Liver (tissue), 9 donors: Measurements from ENCODE around the gene TRPM2. TPM values are rescaled to one million over a fixed set of nuclear protein-coding genes. Genes with fewer than 3 reads are reported as not detected.
A peak's percentile ranks its signal among the peaks of the same experiment; 100 is the strongest.

Experiments used
- DNase-seq: peaks from one replicate; pipeline ENCODE4 v3.0.0-alpha.2; 2017; ENCODE audit warnings: low spot score
- H3K27ac ChIP-seq, 2 donors: one replicate each; pipeline ENCODE4 v1.7.0; 2013; ENCODE audit warnings: inconsistent platforms in 2 of 2, low read length in 2 of 2, control low read depth in 1 of 2, low read depth in 1 of 2, mild to moderate bottlenecking in 1 of 2
- H3K27me3 ChIP-seq, 4 donors: one replicate each; pipeline versions ENCODE4 v1.6.1 to v1.7.0; 2013; ENCODE audit warnings: low read length in 3 of 4, inconsistent platforms in 1 of 4, mild to moderate bottlenecking in 1 of 4, moderate library complexity in 1 of 4; ENCODE audit not compliant: control insufficient read depth in 4 of 4, insufficient read depth in 4 of 4
- H3K36me3 ChIP-seq, 4 donors: one replicate each; pipeline versions ENCODE4 v1.6.1 to v1.7.0; 2013; ENCODE audit warnings: low read length in 3 of 4, mild to moderate bottlenecking in 3 of 4, low read depth in 1 of 4, moderate library complexity in 1 of 4; ENCODE audit not compliant: control insufficient read depth in 4 of 4, insufficient read depth in 3 of 4
- H3K4me1 ChIP-seq, 4 donors: one replicate each; pipeline versions ENCODE4 v1.6.1 to v1.7.0; 2013; ENCODE audit warnings: low read length in 3 of 4, mild to moderate bottlenecking in 3 of 4, moderate library complexity in 1 of 4; ENCODE audit not compliant: control insufficient read depth in 4 of 4, insufficient read depth in 4 of 4
- H3K4me3 ChIP-seq, 3 donors: one replicate each; pipeline versions ENCODE4 v1.6.1 to v1.7.0; 2013; ENCODE audit warnings: low read length in 3 of 3, control low read depth in 1 of 3, low read depth in 1 of 3, mild to moderate bottlenecking in 1 of 3
- H3K9ac ChIP-seq, 2 donors: one replicate each; pipeline ENCODE4 v1.7.0; 2013; ENCODE audit warnings: low read length in 2 of 2, mild to moderate bottlenecking in 2 of 2, moderate library complexity in 2 of 2, control low read depth in 1 of 2, low read depth in 1 of 2
- H3K9me3 ChIP-seq, 4 donors: one replicate each; pipeline versions ENCODE4 v1.6.1 to v1.7.0; 2013; ENCODE audit warnings: low read length in 3 of 4; ENCODE audit not compliant: control insufficient read depth in 4 of 4
- FOXA2 ChIP-seq: IDR thresholded peaks from 2 replicates; pipeline ENCODE4 v1.6.1; 2016; ENCODE audit warnings: antibody characterized with exemption
- GABPA ChIP-seq, 2 donors: IDR thresholded peaks in 1 of 2; conservative IDR thresholded peaks in 1 of 2; 2 replicates each; pipeline ENCODE4 v1.6.1; 2016; ENCODE audit warnings: antibody characterized with exemption in 2 of 2, mild to moderate bottlenecking in 1 of 2, moderate library complexity in 1 of 2
- HNF4A ChIP-seq, 2 donors: conservative IDR thresholded peaks; 2 replicates each; pipeline ENCODE4 v1.6.1; 2016; ENCODE audit warnings: antibody characterized with exemption in 2 of 2, mild to moderate bottlenecking in 2 of 2
- NR2F2 ChIP-seq: IDR thresholded peaks from 2 replicates; pipeline ENCODE4 v1.6.1; 2016; ENCODE audit warnings: antibody characterized with exemption
- RAD21 ChIP-seq, 2 donors: IDR thresholded peaks; 2 replicates each; pipeline ENCODE4 v1.6.1; 2016; ENCODE audit warnings: antibody characterized with exemption in 2 of 2, mild to moderate bottlenecking in 2 of 2
- TAF1 ChIP-seq: conservative IDR thresholded peaks from 2 replicates; pipeline ENCODE4 v1.6.1; 2016; ENCODE audit warnings: antibody characterized with exemption, mild to moderate bottlenecking
- WGBS: extraction: QIAGEN DNeasy Blood & Tissue Kit; methylation state at CpG from one replicate; pipeline ENCODE4 v1.1.7; 2013; 5-methylcytosine and 5-hydroxymethylcytosine counted together
- polyA plus RNA-seq, 2 donors: library from polyadenylated mRNA; stranded (reverse) in 1 of 2; unstranded in 1 of 2; fragments of 200-250 nt in 1 of 2; fragments of >200 nt in 1 of 2; fragmentation: Nextera tagmentation in 1 of 2; extraction: Ambion mirVana in 1 of 2; gene quantifications; one replicate each; pipeline versions ENCODE4 v1.2.1 to v1.2.3, GENCODE V29; 2013 to 2015
- total RNA-seq, 2 donors: library from RNA; depleted of rRNA; stranded (reverse); fragments of >200 nt; gene quantifications; one replicate each; pipeline ENCODE4 v1.2.3, GENCODE V29; 2014
- TF ChIP-seq, protein P1 (sequence below): IDR thresholded peaks from 2 replicates; pipeline ENCODE4 v1.6.1; 2016; ENCODE audit warnings: antibody characterized with exemption
- TF ChIP-seq, protein P2 (sequence below): fragments of 150-350 bp; IDR thresholded peaks from 2 replicates; pipeline ENCODE4 v1.5.1; 2017; ENCODE audit warnings: improper control_type of control experiment, low read depth, low read length; ENCODE audit not compliant: missing input control
- TF ChIP-seq, protein P3 (sequence below): IDR thresholded peaks from 2 replicates; pipeline ENCODE4 v1.6.1; 2016; ENCODE audit warnings: antibody characterized with exemption
- TF ChIP-seq, protein P4 (sequence below): IDR thresholded peaks from 2 replicates; pipeline ENCODE4 v1.6.1; 2016; ENCODE audit warnings: antibody characterized with exemption, mild to moderate bottlenecking
- donor health status: healthy.
- donor health status: healthy.
- donor health status: healthy.
- donor health status: healthy.
- donor health status: healthy.

Gene TRPM2
- total and polyA plus RNA-seq, 4 donors: 0.43 to 1.3 (median 0.63) TPM

DNA sequence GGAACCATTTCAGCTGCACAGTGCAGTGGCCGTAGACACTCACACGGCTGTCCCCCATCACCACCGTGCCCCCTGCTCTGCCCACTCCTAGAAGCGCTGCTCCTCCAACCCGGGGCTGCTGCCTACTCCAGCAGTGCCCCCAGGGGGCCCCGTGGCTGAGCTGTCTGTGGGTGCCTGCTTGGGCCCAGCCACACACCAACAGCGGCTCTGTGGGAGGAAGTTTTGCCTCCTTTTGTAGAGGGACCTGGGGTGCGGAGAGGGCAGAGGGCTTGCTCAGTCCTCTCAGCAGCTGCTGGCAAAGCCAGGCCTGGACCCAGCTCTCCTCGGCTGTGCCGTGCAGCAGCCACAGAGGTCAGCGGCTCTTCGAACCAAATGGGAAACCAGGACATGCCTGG is 90.5 kb downstream of the TRPM2 start:
- Histone ChIP-seq H3K9me3 (no peaks in the 10 kb centered on the region), H3K4me3 (no peak overlapping the region), H3K27me3 (no peaks in the 10 kb centered on the region), H3K27ac (no peak overlapping the region), H3K4me1 (peaks cover 0 to 4% (median 2%) of the 10 kb centered on the region in 4 donors), H3K9ac (no peak overlapping the region), H3K36me3 (no peaks in the 10 kb centered on the region)
- WGBS: 86% methylated on average over 12 of the region's 12 CpGs
- TF ChIP-seq HNF4A (conservative IDR thresholded peaks at IDR 0.05) (no peak), RAD21 (IDR thresholded peaks at IDR 0.05) (no peak)
- TF ChIP-seq, protein P1, sequence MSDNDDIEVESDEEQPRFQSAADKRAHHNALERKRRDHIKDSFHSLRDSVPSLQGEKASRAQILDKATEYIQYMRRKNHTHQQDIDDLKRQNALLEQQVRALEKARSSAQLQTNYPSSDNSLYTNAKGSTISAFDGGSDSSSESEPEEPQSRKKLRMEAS: no peak
- DNase-seq: no peak

DNA sequence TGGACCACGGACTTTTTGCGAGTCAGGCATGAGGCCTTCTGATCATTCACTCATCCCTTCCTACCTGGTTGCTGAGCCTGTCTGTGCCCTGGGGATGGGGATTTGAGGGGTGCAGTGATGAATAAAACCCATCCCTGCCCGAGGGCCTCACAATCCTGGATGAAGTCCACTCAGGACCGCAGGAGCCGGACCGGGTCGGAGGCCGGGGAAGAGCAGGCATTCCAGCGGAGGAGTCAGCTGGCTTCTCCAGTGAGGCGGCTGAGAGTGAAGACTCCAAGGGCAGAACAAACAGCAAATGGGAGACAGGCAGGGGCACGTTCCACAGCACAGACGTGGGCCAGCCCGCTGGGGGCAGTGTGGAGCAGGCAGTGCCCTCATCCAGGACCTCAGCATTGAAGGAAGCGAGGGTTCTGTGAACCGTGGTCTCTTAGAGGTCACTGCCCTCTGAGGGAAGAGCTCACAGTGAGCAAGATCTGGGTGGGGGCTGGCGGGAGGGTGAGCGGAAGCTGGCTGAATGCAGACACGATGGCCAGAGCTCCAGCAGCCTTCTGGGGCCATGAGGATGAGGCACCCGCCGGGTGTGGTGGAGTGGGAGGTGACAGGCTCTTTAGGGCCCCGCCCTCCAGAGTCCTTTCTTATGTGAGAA is 91.0 kb downstream of the TRPM2 start:
- WGBS: 80% methylated on average over 21 of the region's 21 CpGs
- Histone ChIP-seq H3K4me3 (no peak overlapping the region), H3K27ac (no peak overlapping the region), H3K36me3 (no peaks in the 10 kb centered on the region), H3K9me3 (no peaks in the 10 kb centered on the region), H3K27me3 (no peaks in the 10 kb centered on the region), H3K9ac (no peak overlapping the region), H3K4me1 (no peaks in the 10 kb centered on the region)
- DNase-seq: no peak
- TF ChIP-seq, protein P2, sequence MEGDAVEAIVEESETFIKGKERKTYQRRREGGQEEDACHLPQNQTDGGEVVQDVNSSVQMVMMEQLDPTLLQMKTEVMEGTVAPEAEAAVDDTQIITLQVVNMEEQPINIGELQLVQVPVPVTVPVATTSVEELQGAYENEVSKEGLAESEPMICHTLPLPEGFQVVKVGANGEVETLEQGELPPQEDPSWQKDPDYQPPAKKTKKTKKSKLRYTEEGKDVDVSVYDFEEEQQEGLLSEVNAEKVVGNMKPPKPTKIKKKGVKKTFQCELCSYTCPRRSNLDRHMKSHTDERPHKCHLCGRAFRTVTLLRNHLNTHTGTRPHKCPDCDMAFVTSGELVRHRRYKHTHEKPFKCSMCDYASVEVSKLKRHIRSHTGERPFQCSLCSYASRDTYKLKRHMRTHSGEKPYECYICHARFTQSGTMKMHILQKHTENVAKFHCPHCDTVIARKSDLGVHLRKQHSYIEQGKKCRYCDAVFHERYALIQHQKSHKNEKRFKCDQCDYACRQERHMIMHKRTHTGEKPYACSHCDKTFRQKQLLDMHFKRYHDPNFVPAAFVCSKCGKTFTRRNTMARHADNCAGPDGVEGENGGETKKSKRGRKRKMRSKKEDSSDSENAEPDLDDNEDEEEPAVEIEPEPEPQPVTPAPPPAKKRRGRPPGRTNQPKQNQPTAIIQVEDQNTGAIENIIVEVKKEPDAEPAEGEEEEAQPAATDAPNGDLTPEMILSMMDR: peak; percentile 16
- no peak for TF ChIP-seq FOXA2

DNA sequence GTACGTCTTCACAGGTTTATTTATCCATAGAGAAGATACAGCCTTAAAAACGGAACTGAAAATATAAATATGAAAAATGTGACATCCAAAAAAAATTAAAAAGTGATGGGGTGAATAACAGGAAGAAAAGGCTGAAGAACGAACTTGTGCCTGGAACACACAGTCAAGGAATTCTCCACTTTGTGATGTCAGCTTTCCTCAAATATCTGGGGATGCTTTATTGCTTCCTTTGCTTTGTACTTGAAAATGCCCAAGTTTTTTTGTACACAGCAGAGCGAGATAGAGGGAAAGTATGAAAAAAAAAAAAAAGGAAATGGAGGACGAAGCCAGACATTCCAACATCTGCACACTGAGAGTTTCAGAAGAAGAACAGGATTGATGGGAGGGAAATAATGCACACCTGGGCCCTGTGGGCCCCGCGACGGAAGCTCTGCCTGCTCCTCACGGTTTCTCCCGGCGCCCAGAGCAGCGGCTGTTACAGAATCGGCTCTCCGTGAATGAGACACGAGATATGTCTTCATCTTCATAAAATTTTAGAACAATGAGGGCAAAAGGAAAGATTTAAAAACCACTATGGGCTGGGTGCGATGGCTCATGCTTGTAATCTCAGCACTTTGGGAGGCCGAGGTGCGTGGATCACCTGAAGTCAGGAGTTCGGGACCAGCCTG is 91.9 kb downstream of the TRPM2 start:
- no peak for DNase-seq
- Histone ChIP-seq H3K4me3 (no peak overlapping the region), H3K36me3 (no peaks in the 10 kb centered on the region), H3K9me3 (no peaks in the 10 kb centered on the region), H3K27ac (no peak overlapping the region), H3K4me1 (no peaks in the 10 kb centered on the region), H3K9ac (no peak overlapping the region), H3K27me3 (no peaks in the 10 kb centered on the region)
- no peak for TF ChIP-seq RAD21 (IDR thresholded peaks at IDR 0.05)
- TF ChIP-seq, protein P3, sequence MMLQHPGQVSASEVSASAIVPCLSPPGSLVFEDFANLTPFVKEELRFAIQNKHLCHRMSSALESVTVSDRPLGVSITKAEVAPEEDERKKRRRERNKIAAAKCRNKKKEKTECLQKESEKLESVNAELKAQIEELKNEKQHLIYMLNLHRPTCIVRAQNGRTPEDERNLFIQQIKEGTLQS: no peak
- TF ChIP-seq, protein P4, sequence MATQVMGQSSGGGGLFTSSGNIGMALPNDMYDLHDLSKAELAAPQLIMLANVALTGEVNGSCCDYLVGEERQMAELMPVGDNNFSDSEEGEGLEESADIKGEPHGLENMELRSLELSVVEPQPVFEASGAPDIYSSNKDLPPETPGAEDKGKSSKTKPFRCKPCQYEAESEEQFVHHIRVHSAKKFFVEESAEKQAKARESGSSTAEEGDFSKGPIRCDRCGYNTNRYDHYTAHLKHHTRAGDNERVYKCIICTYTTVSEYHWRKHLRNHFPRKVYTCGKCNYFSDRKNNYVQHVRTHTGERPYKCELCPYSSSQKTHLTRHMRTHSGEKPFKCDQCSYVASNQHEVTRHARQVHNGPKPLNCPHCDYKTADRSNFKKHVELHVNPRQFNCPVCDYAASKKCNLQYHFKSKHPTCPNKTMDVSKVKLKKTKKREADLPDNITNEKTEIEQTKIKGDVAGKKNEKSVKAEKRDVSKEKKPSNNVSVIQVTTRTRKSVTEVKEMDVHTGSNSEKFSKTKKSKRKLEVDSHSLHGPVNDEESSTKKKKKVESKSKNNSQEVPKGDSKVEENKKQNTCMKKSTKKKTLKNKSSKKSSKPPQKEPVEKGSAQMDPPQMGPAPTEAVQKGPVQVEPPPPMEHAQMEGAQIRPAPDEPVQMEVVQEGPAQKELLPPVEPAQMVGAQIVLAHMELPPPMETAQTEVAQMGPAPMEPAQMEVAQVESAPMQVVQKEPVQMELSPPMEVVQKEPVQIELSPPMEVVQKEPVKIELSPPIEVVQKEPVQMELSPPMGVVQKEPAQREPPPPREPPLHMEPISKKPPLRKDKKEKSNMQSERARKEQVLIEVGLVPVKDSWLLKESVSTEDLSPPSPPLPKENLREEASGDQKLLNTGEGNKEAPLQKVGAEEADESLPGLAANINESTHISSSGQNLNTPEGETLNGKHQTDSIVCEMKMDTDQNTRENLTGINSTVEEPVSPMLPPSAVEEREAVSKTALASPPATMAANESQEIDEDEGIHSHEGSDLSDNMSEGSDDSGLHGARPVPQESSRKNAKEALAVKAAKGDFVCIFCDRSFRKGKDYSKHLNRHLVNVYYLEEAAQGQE: no peak
- no peak for TF ChIP-seq NR2F2
- TF ChIP-seq GABPA (IDR thresholded peaks at IDR 0.05 in 1 of 2, conservative IDR thresholded peaks at IDR 0.05 in 1 of 2): no peak
- TF ChIP-seq, protein P2: no peak
- no peak for TF ChIP-seq TAF1
- 86% methylated on average over 19 of the region's 19 CpGs for WGBS
